ENCODE results near the gene NR2C1. TPM values are rescaled to one million over a fixed set of nuclear protein-coding genes. Genes with fewer than 3 reads are reported as not detected.

Gene NR2C1
- total RNA-seq, 1 donor: 26.8 TPM

DNA sequence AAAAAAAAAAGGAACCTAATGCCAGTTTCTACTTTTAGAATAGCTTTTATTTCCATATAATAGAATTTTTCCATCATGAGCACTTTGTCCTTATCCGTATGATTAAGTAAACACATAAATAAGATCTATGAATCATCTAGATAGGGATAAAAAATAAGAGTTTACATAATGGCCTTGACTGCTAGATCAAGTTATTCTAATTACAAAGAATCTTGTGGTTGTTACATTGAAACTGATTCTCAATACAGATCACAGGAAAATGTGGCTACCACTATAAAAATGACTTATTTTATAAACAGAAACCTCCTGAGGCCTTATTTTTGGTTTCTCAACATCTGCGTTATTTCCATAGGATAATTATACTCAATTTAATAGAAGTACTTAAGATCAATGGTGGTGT, 35.5 kb downstream of the NR2C1 start:
- TF ChIP-seq, protein P1, sequence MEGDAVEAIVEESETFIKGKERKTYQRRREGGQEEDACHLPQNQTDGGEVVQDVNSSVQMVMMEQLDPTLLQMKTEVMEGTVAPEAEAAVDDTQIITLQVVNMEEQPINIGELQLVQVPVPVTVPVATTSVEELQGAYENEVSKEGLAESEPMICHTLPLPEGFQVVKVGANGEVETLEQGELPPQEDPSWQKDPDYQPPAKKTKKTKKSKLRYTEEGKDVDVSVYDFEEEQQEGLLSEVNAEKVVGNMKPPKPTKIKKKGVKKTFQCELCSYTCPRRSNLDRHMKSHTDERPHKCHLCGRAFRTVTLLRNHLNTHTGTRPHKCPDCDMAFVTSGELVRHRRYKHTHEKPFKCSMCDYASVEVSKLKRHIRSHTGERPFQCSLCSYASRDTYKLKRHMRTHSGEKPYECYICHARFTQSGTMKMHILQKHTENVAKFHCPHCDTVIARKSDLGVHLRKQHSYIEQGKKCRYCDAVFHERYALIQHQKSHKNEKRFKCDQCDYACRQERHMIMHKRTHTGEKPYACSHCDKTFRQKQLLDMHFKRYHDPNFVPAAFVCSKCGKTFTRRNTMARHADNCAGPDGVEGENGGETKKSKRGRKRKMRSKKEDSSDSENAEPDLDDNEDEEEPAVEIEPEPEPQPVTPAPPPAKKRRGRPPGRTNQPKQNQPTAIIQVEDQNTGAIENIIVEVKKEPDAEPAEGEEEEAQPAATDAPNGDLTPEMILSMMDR (IDR thresholded peaks at IDR 0.05; ENCODE audit: insufficient read depth, low read depth, low read length): no peak
- H3K4me3 ChIP-seq (ENCODE audit: low read depth, low read length): no peak overlapping the region
- DNase-seq (ENCODE audit: low read depth): peak; percentile 19

DNA sequence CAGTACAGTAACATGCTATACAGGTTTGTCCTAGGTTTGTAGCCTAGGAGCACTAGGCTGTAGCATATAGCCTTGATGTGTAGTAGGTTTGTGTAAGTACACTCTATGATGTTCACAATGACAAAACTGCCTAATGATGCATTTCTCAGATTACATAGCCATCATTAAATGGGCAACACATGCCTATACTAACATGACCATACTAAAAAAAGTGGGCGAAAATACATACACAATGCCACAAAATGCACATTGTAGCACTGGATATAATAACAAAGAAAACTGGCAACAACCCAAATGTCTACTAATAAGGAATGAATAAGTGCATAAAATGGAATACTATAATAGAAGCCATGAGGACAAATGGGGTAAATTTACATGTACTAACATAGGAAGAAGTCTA, 38.7 kb downstream of the NR2C1 start:
- TF ChIP-seq, protein P1 (IDR thresholded peaks at IDR 0.05; ENCODE audit: insufficient read depth, low read depth, low read length): no peak
- no peak for DNase-seq (ENCODE audit: low read depth)
- no peak overlapping the region for H3K4me3 ChIP-seq (ENCODE audit: low read depth, low read length)

DNA sequence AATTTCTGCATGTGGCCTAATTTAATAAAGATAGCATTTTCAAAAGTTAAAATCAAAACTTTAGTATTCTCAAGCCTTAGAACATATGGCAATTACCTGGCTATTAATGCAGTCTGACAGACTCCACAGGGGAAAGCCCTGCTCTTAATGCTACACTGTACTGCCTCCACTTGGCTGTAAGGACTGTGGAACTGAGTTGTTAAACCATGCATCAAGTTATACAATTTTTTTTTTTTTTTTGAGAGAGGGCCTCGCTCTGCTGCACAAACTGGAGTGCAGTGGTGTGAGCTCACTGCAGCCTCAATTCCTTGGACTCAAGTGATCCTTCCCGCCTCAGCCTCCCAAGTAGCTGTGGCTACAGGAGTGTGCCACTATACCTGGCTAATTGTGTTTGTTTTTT, 50.9 kb downstream of the NR2C1 start:
- H3K4me3 ChIP-seq (ENCODE audit: low read depth, low read length): no peak overlapping the region
- DNase-seq (ENCODE audit: low read depth): no peak
- TF ChIP-seq, protein P1 (IDR thresholded peaks at IDR 0.05; ENCODE audit: insufficient read depth, low read depth, low read length): no peak

DNA sequence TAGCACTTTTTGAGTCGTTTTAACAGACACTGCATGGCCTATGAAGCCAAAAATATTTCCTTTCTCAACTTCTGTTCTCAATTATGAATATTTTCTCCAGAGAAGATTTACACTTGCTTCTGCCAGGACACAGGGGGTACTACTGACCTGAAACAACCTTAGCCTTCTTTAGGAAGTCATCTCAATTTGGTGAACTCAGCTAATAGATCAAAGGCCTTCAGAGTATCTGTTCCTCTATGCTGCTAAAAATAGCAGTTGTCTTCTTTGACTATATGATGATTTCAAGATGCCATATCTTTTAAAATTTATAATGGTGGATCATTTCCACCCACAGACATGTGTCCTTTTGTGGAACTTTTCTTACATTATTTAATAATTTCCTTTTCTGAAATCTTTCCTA, 55.9 kb downstream of the NR2C1 start:
- H3K4me3 ChIP-seq (ENCODE audit: low read depth, low read length): no peak overlapping the region
- TF ChIP-seq, protein P1 (IDR thresholded peaks at IDR 0.05; ENCODE audit: insufficient read depth, low read depth, low read length): no peak
- DNase-seq (ENCODE audit: low read depth): no peak

DNA sequence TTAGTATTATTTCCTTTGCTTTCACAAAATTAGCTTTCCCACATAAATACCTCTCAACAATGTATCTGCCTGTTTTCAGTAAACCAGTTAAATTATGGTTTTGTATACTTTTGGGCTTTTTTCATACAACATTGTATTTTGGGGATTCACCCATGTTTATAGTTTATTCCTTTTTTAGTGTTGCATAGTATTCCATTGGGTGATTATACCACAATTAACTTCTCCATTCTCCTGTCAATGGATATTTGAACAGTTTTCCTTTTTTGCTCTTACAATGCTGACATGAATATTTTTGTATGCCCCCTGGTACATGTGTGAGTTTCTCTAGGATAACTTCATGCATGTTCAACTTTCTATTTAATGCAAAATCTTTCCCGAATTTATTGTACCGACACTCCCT, 57.3 kb downstream of the NR2C1 start:
- no peak for DNase-seq (ENCODE audit: low read depth)
- TF ChIP-seq, protein P1 (IDR thresholded peaks at IDR 0.05; ENCODE audit: insufficient read depth, low read depth, low read length): no peak
- no peak overlapping the region for H3K4me3 ChIP-seq (ENCODE audit: low read depth, low read length)

DNA sequence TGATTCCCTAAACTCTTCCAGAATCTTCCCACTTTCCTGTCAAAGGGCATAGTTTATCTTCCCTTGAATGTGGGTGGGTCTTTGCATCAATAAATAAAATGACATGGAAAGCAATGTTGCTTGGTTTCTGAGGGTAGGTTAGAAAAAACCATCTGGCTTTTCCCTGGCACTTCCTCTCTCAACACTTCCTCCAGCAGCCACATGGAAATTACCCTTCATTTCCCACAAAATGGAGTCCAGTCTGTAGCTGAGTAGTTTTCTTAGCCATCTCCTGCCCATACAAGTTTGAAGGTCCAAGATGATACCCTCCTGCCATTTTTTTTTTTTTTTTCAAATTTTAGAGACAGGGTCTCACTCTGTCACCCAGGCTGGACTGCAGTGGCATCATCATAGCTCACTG, 58.9 kb downstream of the NR2C1 start:
- H3K4me3 ChIP-seq (ENCODE audit: low read depth, low read length): no peak overlapping the region
- DNase-seq (ENCODE audit: low read depth): no peak
- TF ChIP-seq, protein P1 (IDR thresholded peaks at IDR 0.05; ENCODE audit: insufficient read depth, low read depth, low read length): no peak

DNA sequence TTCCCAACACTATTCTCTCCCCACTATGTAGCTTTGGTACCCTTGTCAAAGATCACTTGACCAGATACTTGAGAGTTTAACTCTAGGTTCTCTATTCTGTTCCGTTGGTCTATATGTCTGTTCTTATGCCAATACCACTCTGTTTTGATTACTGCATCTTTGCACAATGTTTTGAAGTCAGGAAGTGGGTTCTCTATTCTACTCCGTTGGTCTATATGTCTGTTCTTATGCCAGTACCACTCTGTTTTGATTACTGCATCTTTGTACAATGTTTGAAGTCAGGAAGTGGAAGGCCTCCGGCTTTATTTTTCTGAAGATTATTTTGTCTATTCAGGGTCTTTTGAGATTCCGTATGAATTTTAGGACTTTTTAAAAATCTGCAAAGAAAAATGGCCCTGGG, 67.2 kb downstream of the NR2C1 start:
- TF ChIP-seq, protein P1 (IDR thresholded peaks at IDR 0.05; ENCODE audit: insufficient read depth, low read depth, low read length): no peak
- DNase-seq (ENCODE audit: low read depth): no peak

More for the DNA sequence above, 67.2 kb downstream of the NR2C1 start:
- no peak overlapping the region for H3K4me3 ChIP-seq (ENCODE audit: low read depth, low read length)
